ENCODE results near the gene ERFL.

- TF ChIP-seq CTCF (IDR thresholded peaks at IDR 0.05 in 2 of 3, conservative IDR thresholded peaks at IDR 0.05 in 1 of 3; ENCODE audit: borderline replicate concordance in 1 of 3, insufficient read depth in 1 of 3, low read depth in 2 of 3, low read length in 2 of 3) (no peak), RAD21 (IDR thresholded peaks at IDR 0.05; ENCODE audit: low read depth) (no peak), POLR2A (IDR thresholded peaks at IDR 0.05; ENCODE audit: borderline replicate concordance, extremely low read depth, insufficient read depth, insufficient read length) (no peak), TCF7L2 (IDR thresholded peaks at IDR 0.05; ENCODE audit: borderline replicate concordance, extremely low read depth, insufficient read depth, insufficient read length) (no peak), EGR1 (IDR thresholded peaks at IDR 0.05; ENCODE audit: low read depth) (no peak), POLR2AphosphoS5 (IDR thresholded peaks at IDR 0.05; ENCODE audit: low read depth, low read length) (no peak), EZH2 (IDR thresholded peaks at IDR 0.05) (no peak), EZH2phosphoT487 (IDR thresholded peaks at IDR 0.05; ENCODE audit: borderline replicate concordance) (no peak)
Measured at GRCh38 chr19:41868989-41869300, 59.3 kb downstream of the ERFL start.

All from HCT116 (cell line).